Stimulated activated CD4-positive, alpha-beta T cell treated with anti-CD3 and anti-CD28 coated beads, Interleukin-15, amount 100 ng/mL, for 1 hour (primary cell): ENCODE data around the gene MBNL1.

Experiments used
- DNase-seq, 2 donors: peaks; one replicate each; pipeline ENCODE4 v3.0.0-alpha.2; 2020; ENCODE audit warnings: low read depth in 1 of 2, low spot score in 1 of 2

The MBNL1 gene

GRCh38 chr3:152296382-152296781 is 27.7 kb downstream of the MBNL1 start:
- no peak for DNase-seq

- DNase-seq, result no peak
Measured at GRCh38 chr3:152296971-152297370, 28.2 kb downstream of the MBNL1 start.

DNA sequence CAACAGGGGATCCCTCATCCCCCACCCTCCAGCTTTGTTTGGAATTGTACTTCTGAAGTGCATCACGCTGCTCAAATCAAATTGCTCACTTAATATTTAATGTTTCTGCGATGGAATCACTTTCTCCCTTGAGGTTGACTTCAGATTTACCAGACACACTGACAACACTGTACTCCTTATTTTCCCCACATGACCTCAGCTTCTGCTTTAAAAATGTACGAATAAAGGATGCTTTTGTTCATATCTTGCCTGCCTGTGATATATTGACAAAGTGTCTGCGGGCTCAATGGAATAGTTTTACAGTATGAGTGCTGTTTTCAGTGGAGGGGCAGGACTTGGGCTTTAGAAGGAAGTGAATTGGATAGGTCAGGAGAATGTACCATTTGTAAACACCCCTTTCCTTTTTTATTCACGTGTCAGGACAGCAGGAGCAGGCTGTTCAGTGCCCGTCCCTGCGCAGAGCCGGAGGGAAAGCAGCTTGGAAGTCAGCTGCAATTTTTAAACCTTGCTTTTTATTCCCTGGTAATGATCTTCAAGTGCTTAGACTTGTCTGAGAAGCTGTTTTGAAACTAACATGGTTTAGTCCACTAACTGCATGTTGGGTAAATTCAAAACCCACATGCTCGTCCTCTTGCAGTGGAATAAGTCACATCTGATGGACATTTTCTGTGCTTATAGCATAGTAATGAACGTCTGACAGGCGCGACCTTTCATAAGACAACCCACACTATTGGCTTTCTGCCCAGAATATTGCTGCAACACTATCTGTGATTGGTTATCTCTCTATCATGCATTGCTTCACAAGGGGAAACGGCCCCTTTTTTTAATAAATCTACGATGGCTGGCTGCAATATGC is 29.9 kb downstream of the MBNL1 start:
- DNase-seq, result no peak

DNA sequence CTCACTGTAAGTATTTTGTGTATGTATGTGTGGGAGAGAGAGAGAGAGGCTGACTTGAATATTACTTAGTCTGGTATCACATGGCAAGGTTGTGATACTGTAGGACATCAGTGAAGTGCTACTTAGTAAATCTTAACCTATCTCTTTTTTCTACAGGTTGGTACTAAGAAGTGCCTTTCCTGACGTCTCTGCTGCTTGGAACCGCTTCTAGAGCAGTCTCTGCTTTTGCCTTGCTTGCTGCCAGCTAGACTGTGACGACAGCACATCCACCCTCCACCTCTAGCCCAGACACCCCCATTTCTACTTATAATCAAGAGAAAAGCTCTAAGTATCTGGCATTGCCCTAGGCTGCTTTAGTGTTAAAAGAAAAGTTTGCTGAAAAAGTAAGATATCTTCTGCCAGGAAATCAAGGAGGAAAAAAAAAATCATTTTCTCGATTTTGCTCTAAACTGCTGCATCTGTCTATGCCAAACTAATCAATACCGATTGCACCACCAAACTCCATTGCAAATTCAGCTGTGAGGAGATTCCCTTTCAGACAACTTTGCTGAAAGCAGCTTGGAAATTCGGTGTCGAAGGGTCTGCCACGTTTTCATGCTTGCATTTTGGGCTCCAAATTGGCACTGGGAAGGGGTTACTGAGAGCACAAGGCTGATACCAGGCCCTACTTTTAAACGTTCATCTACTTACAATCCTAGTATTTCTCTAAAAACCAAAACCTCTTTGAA is 30.7 kb downstream of the MBNL1 start:
- DNase-seq, result no peak

DNA sequence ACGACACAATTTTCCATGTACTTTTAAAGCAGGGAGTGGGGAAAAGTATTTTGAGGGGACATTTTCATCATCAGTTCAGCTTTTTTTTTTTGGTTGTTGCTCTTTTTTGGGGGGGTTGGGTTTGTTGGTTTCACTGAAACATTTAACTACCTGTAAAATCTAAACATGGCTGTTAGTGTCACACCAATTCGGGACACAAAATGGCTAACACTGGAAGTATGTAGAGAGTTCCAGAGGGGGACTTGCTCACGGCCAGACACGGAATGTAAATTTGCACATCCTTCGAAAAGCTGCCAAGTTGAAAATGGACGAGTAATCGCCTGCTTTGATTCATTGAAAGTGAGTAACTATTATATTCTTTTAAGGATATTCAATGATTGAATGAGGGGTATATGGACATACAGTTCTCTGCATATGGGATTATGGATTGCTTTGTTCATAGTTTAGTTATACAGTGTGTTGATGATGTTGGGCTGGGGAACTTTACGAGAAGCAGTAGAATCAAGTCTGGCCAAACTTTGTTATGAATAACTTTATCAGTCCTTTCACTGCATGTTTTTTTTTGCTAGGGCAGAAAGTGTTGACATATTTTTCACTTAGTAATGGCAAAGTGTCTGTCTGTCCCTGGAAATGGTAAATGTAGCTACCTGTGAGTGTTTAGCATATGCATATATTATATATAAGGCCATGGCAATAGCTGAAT is 31.5 kb downstream of the MBNL1 start:
- no peak for DNase-seq

- no peak for DNase-seq
Measured at GRCh38 chr3:152301745-152302181, 33.0 kb downstream of the MBNL1 start.

- no peak for DNase-seq
Measured at GRCh38 chr3:152302521-152303021, 33.8 kb downstream of the MBNL1 start.

DNA sequence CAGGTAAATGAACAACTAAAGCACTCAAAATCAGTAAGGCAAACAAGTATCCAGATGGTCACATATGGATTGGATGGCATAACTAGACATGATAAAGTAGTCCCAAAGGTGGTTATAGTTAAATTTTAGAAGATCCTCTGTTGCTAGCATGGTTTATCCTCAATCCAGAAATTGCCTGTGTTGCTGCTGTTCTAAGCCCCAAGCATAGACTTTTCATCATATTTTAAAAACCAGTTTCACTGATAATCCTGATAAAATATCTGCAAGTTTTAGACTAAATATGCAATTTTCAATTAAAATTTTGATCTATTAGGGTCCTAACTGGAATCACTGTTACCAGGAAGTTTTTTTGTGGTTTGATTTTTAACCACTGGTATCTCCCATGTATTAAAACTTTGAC is 35.4 kb downstream of the MBNL1 start:
- DNase-seq, result no peak

- no peak for DNase-seq
Measured at GRCh38 chr3:152305075-152305474, 36.3 kb downstream of the MBNL1 start.

GRCh38 chr3:152307829-152308474 is 39.2 kb downstream of the MBNL1 start:
- DNase-seq, result no peak

DNA sequence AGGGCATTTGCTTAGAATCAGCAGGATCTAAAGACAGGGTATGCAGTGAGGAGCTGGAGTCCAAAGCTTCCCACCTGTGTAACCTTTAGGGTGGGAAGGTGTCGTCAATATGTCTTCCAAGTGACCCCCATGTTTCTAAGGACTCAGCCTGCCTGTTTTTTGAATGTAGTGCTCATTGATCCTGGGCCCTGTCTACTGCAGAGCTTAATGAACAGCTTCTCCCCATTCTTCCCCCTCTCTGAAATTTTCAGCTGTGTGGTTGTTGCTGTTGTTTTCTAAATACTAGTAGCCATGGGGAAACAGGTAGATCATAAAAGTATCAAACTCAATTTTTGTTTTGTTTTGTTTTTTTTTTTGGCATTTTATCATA is 39.7 kb downstream of the MBNL1 start:
- DNase-seq, result no peak

- no peak for DNase-seq
Measured at GRCh38 chr3:152309031-152309430, 40.3 kb downstream of the MBNL1 start.

DNA sequence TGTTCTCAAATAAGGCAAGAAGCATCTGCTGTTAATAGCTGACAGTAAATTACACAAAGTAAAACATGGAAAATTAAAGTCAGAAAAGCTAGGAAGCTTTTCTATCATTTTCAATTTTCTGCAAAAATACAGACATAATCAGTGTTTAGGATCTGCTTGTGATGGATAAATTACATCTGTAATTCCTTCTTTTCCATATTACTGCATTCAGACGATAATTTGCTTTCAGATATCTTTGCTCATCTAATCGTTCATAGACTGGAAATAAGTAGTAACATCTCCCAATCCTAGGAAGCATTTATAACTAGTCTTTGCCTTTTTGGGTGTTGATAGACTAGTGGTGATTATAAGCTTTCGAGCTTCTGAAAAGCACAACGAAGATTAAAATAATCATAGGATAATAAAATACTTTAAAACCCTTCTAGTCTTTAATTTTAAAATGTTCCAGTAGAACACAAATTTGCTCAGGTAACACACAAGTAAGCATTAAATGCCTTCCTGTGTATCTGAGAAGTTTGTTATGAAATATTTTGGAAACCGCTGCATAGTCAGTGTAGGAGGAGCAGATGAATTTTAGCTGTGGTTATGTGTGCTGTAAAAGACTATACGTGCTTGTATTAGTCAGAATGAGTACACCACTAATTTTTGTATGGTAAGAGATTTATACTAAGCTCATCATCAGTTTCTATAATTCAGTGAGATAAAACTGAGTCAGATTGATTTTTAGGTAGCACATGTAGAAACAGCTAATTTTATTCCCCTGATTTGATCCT is 41.0 kb downstream of the MBNL1 start:
- no peak for DNase-seq

DNA sequence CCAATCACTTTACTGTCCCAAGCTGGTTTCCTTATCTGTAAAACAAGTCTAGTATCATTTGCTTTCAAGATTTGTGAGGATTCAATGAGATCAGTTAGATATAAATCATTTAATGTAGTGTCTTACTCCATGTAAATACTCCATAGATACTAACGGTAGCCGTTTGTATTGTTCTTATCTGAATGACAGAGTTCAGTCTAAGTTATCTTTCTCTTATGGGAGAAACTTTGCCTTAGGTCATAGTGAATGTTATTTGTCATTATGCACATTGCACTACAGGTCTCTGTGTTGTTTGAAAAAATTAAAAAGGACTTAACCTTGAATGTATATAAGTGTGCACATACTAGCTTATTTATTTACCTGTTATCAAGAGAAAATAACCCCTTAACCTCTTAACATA is 44.7 kb downstream of the MBNL1 start:
- DNase-seq, result no peak

- no peak for DNase-seq
Measured at GRCh38 chr3:152313914-152314313, 45.2 kb downstream of the MBNL1 start.

DNA sequence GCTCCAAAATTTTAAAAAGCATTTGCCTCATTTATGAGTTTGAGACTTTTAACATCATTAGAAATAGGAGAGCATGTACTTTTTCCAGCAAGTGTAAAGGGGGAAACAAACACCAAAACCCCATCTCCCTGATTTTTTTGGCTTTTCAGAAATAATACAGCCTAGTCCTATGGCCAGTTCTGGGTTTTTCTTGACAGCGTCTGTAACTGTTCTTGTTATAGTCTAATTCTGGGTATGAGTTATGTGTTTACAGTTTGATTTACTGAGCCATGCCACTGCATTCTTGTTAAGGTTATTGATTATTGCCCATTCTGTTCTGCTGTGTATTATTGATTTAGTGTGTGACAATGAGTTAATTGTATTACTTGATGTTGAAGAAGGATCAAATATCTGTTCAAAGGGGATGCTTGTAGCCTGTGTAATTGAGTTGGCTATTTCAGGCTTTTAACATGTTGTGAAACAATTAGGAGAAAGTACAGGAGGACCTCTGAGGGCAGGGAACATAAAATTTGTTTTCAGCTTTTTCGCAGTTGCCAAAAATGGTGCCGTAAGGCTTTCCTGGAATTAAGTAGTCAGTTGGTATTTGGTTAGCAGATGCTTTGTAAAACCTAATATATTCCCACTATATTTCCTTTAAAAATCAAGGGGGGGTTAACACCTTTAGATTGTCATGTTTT is 46.1 kb downstream of the MBNL1 start:
- DNase-seq, result no peak

DNA sequence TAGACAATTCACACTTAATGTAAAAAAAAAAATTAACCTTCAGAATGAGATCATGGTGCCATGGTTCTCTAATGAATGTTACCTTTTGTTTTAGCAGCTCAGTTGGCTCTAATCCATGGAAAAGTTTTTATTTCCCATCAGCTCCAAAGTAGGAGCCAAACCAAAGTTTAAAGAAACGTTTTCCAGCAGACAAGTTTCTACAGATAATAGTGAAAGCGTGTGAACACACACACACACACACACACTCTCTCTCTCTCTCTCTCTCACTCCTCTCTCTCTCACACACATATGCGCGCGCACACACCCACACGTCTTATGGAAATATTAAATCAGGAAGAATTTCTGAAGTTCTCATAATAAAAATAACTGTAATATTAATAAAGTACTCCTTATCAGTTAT is 46.9 kb downstream of the MBNL1 start:
- no peak for DNase-seq

GRCh38 chr3:152316318-152316717 is 47.6 kb downstream of the MBNL1 start:
- no peak for DNase-seq

DNA sequence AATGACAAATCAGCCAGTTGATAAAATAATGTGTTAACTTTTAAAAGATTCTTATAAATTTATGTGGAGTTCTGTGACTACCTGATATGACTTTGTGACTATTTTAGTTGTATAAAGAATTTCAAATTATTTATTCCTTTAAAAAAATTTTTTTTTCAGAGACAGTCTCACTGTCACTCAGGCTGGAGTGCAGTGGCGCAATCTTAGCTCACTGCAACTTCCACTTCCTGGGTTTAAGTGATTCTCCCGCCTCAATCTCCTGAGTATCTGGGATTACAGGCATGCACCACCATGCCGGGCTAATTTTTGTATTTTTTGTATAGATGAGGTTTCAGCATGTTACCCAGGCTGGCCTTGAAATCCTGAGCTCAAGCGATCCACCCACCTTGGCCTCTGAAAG is 48.5 kb downstream of the MBNL1 start:
- DNase-seq, result no peak

DNA sequence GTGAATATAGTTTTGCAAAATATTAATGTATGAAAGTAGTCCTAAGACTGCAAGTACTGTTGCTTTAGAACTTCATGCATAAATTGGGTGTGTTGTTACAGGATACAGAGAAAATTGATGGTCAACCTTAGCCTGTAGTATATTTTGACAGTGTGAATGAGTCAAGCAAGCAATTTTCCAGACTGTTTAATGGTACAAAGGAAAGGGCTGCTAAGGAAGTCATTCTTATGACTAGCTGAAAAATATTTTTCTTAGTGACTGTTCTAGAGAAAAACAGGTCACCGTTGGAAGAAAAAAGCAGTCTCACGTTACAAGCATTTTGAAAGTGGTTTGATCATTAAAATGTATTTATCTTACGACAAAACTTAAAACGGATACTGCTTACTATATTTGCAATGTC is 49.2 kb downstream of the MBNL1 start:
- DNase-seq, result no peak
